Stimulated activated CD8-positive, alpha-beta memory T cell treated with anti-CD3 and anti-CD28 coated beads, Interleukin-15, amount 100 ng/mL, for 48 hours (primary cell): ENCODE measurements around the gene EFCAB12.
"Not testable (repeated sequence)": the region's sequence is repeated elsewhere in the genome, so short reads cannot be mapped to it uniquely, and the experiment has no call there.

ENCODE experiments used
- DNase-seq, 2 donors: peaks; one replicate each; pipeline ENCODE4 v3.0.0-alpha.2; 2020; ENCODE audit warnings: low read depth in 2 of 2

The EFCAB12 gene

GRCh38 chr3:129369711-129370110 is 58.7 kb downstream of the EFCAB12 start:
- no peak for DNase-seq

GRCh38 chr3:129367821-129368220 is 60.6 kb downstream of the EFCAB12 start:
- DNase-seq, result no peak

DNA sequence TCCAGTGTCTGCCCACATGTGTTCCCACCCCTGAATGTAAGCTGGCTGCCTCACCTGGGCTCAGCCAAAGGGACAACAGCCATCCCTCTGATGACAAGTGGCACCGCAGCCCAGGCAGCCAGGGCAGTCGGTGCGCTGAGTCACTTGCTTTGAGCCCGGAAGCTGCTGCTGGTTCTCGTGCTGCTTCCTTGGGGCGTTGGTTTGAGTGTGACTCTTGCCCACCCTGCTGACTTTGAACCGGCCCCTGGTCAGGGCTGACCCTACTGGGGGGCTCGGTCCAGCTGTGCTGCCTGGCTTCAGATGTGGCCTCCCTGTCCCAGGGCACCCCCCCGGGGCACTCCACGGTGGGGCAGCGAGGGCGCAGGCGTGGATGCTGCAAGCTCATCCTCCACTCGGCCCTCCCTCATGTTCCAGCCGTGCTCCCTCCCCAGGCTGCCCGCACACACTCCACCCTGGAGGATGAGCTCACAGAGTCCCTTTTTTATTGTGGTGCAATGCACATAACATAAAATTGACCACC is 62.1 kb downstream of the EFCAB12 start:
- no peak for DNase-seq

DNA sequence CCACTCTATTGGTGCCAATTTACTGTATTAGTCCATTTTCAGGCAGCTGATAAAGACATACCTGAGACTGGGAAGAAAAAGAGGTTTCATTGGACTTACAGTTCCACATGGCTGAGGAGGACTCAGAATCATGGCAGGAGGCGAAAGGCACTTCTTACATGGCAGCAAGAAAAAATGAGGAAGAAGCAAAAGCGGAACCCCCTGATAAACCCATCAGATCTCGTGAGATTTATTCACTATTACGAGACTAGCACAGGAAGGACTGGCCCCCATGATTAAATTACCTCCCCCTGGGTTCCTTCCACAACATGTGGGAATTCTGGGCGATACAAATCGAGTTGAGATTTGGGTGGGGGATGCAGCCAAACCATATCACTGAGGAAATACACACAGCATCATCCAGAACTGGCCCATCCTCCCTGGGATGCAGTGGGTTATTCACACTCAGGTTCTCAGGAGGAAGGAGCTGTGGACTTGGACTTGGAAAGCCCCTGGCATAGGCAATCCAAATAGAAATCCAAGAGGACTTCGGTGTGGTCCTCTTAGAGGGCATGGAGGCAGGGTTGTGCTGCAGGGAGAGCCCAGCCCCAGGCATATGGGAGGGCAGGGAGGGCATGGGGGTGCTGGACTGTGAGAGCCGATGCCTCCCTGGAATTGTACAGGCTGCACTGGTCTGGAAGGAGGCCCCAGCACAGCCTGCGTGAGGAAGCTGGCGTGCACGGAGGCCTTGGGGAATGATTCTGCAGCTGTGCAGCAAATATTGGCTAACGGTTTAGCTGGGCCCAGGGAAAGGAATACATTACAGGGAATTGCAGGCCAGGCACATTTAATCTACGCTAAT is 62.9 kb downstream of the EFCAB12 start:
- no peak for DNase-seq

DNA sequence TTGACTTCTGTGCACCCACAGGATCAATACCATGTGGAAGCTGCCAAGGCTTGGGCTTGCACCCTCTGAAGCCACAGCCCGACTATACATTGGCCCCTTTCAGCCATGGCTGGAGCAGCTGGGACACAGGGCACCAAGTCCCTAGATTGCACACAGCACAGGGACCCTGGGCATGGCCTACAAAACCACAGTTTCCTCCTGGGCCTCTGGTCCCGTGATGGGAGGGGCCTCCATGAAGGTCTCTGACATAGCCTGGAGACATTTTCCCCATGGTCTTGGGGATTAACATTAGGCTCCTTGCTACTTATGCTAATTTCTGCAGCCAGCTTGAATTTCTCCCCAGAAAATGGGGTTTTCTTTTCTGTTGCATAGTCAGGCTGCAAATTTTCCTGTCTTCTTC is 63.6 kb downstream of the EFCAB12 start:
- not testable (repeated sequence) for DNase-seq

GRCh38 chr3:129363356-129363755 is 65.1 kb downstream of the EFCAB12 start:
- not testable (repeated sequence) for DNase-seq

DNA sequence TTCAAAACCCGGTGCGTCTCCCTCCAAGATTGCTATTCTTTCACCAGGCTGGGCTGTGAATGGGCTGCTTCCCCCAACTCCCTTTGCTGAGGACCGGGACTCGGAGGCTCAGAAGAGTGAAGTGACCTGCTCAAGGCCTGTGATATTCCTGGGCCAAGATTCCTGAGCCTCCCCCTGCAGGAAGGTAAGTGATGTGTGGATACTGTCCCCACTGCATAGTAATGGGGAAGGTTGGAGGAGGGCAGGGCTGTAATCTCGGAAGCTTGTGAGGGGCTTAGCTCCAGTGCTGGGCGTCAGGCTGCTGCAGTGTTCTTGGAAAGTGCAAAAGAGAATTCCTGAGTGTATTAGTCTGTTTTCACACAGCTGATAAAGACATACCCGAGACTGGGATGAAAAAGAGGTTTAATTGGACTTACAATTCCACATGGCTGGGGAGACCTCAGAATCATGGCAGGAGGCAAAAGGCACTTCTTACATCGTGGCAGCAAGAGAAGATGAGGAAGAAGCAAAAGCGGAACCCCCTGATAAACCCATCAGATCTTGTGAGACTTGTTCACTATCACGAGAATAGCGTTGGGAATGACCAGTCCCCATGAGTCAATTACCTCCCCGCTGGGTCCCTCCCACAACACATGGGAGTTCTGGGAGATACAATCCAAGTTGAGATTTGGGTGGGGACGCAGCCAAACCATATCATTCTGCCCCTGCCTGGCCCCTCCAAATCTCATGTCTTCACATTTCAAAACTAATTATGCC is 67.6 kb downstream of the EFCAB12 start:
- no peak for DNase-seq

GRCh38 chr3:129360171-129360611 is 68.2 kb downstream of the EFCAB12 start:
- no peak for DNase-seq

DNA sequence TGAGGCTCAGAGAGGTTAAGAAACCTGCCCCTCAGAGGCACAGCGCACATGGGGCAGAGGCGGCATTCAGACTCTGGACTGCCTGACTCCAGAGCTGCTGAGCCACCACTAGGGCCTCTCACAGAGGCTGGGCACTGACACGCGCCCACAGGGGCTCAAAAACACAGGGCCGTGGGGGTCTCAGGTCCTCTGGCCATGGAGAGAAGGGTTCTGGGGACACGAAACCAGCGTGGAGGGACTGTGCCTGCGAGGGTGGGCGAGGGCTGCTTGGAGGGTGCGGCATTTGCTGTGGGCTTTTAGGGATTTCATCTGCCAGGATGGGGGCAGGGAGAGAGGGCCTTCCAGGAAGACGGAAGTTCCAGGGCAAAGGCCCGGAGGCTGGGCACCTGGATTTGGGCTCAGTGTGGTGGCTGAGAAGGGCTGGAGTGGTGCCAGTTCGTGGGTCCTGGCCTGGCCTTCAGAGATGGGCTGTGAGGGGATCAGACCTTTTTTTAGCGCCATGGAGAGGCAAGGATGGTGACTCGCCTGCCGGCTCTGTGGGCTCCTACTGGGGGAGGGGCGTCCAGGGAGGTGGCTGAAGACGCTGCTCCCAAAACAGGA is 69.6 kb downstream of the EFCAB12 start:
- no peak for DNase-seq

- DNase-seq, result no peak
Measured at GRCh38 chr3:129358177-129358771, 70.2 kb downstream of the EFCAB12 start.

GRCh38 chr3:129357616-129358015 is 70.8 kb downstream of the EFCAB12 start:
- no peak for DNase-seq

DNA sequence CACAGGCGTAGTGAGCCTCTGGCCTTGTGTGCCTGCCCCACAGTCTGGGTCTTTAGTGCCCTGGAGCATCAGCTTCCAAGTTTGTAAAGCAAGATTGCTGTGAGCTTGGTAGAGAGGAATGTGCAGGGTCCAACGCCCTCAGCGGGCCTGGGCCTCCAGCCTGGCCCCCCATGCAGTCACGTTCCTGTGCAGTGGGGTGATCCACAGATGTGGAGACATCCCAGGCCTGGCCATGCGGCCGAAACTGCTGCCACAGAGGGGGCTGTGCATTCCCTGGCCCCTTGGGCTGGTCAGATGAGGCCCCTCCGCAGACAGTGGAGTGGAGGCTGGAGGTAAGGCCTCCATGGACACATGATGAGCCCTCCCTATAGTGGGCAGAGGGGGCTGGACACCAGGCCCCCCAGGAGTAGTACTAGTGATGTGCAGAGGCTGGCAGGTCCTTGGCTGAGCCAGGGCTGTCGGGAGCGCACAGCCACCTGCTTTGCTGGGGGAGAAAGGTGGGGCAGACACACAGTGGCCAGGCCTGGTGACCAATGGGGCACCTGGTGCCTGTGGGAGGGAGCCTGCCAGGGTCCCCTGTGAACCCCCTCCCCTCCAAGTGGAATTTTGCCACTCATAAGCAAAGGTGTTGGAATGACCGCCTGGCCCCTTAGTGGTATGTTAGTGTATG is 71.5 kb downstream of the EFCAB12 start:
- no peak for DNase-seq

- DNase-seq, result no peak
Measured at GRCh38 chr3:129353589-129353941, 74.9 kb downstream of the EFCAB12 start.

DNA sequence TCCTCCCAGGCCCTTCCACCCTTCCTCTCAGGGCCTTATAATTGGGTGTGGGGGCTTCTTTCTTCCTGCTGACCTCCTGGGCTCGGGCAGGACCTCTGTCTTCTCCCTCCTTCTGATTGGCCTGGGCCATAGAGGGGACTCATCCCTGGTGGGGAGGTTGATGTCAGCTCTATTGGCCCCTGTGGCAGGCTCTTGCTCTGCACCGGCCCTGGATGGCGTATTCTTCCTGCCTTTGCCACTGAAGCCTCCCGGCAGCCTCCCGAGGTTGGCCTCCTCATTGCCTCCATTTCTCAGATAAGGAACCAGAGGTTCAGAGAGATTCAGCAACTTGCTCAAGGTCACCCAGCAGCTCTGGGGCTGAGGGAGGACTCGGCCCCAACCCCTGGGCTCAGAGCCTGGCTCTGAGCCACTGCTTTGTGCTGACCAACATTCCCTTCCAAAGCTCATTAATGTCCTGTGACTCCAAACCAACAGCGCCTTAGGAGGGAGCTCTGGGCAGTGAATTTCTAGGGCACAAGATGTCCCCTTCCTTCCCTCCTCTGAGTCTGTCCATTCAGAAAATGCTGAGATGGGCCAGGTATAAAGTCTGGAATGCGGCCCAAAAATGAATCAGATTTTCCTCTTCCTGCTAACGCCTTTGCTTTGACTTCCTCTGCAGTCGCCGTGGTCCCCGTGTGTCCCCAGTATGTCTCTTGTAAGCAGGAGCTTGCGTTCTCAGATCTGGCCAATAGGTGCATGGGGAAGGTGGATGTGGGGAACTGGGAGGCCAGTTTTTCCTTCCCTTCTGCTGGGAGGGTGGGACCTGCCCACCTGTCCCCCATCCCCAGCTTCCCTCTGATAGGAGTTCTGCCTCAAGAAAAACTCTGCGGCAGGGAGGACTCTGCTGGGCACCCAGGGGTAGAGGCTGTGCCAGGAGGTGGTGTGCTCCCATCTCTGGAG is 75.5 kb downstream of the EFCAB12 start:
- no peak for DNase-seq

- DNase-seq, result no peak
Measured at GRCh38 chr3:129352045-129352444, 76.4 kb downstream of the EFCAB12 start.
